Adipocyte (in vitro differentiated cells): ENCODE data around the gene MS4A1.
"Not testable (repeated sequence)": the region's sequence is repeated elsewhere in the genome, so short reads cannot be mapped to it uniquely, and the experiment has no call there.

Experiments used
- DNase-seq: peaks from one replicate; pipeline ENCODE4 v3.0.0-alpha.2; 2015; ENCODE audit warnings: low read depth
- H3K27me3 ChIP-seq: replicated peaks from 2 replicates; pipeline ENCODE4 v1.7.0; 2013; ENCODE audit warnings: mild to moderate bottlenecking, low read length, moderate library complexity; ENCODE audit not compliant: control insufficient read depth, insufficient read depth
- H3K36me3 ChIP-seq: 2 replicates; pipeline ENCODE4 v1.7.0; 2013; ENCODE audit warnings: low read length, mild to moderate bottlenecking, moderate library complexity; ENCODE audit not compliant: control insufficient read depth, insufficient read depth, severe bottlenecking
- H3K4me1 ChIP-seq: 2 replicates; pipeline ENCODE4 v1.7.0; 2013; ENCODE audit warnings: mild to moderate bottlenecking, low read length, moderate library complexity; ENCODE audit not compliant: control insufficient read depth, insufficient read depth
- H3K4me3 ChIP-seq: 2 replicates; pipeline ENCODE4 v1.7.0; 2013; ENCODE audit warnings: mild to moderate bottlenecking, low read length, moderate library complexity
- H3K9ac ChIP-seq: 2 replicates; pipeline ENCODE4 v1.7.0; 2013; ENCODE audit warnings: mild to moderate bottlenecking, low read length, moderate library complexity
- H3K9me3 ChIP-seq: 2 replicates; pipeline ENCODE4 v1.7.0; 2013; ENCODE audit warnings: mild to moderate bottlenecking, low read length, moderate library complexity; ENCODE audit not compliant: control insufficient read depth

MS4A1 gene

DNA sequence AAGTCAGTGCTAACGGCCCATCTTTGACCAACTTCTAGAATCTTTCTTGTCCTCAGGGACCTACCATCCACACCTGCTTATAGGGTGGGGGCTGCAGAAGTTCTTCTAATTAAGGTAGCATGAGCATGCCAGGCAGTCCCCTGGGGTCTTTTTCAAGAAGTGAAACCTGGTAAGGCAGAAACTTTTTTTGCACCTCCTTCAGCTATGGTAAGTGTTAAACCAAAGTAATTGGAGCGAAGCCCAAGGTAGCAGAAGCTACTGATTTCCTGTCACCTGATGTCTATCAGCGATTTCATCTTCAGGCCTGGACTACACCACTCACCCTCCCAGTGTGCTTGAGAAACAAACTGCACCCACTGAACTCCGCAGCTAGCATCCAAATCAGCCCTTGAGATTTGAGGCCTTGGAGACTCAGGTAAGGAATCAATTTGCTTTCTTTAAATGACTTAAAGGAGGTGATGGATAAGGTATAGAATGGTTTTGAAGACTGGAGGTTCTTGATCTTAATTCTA, at the start of gene MS4A1:
TSS of gene MS4A1 (plus strand) at position 317 of the 512 bp plus-strand sequence. CDS start 6,528 bp downstream, outside the sequence.
- Histone ChIP-seq H3K9me3 (no peaks in the 10 kb centered on the region), H3K4me1 (no peaks in the 10 kb centered on the region), H3K36me3 (no peaks in the 10 kb centered on the region), H3K27me3 (no peaks in the 10 kb centered on the region), H3K9ac (no peak within 1 kb of the TSS), H3K4me3 (no peak within 1 kb of the TSS)
- no peak for DNase-seq

DNA sequence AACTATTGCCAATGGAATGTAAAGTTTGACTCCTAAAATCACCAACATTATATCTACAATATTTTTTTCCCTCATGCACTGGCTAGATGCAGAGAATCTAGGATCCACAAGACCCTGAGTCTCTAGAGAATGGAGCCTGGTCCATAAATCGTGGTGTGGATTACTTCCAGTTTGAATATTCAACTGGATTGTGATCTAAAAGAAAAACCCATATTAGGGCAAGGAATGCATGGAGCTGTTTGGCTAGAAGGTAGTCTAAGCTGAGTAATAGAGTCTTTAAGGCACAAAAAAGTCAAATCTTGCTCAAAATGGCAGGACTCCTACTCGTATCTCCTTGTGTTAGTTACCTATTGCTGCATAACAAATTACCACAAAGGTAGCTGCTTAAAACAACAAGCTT, 35.6 kb upstream of the MS4A1 start:
- Histone ChIP-seq H3K27me3 (no peaks in the 10 kb centered on the region), H3K36me3 (no peaks in the 10 kb centered on the region), H3K4me1 (no peaks in the 10 kb centered on the region), H3K9me3 (peaks cover 7% of the 10 kb centered on the region), H3K4me3 (no peak overlapping the region), H3K9ac (no peak overlapping the region)
- no peak for DNase-seq

DNA sequence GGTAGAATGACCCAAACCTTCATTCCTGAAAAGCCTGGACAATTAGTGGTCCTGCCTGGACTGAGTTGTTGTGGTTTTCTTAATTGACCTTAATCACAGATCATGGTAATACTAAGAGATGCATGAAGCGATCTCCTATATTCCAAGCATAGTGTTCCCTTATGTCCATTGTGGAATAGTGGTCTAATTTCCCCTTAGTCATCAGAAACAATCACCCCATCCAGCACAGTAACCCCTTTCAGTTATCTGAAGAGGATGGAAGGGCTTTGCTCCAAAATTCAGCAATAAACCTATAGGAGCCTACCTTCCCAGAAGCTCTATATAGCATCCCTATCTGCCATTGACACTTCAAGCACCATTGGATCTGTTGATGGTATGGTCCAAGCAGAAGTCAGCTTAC, 33.0 kb upstream of the MS4A1 start:
- Histone ChIP-seq H3K27me3 (no peaks in the 10 kb centered on the region), H3K36me3 (no peaks in the 10 kb centered on the region), H3K4me1 (no peaks in the 10 kb centered on the region), H3K4me3 (no peak overlapping the region), H3K9ac (no peak overlapping the region), H3K9me3 (peaks cover 7% of the 10 kb centered on the region)
- no peak for DNase-seq

DNA sequence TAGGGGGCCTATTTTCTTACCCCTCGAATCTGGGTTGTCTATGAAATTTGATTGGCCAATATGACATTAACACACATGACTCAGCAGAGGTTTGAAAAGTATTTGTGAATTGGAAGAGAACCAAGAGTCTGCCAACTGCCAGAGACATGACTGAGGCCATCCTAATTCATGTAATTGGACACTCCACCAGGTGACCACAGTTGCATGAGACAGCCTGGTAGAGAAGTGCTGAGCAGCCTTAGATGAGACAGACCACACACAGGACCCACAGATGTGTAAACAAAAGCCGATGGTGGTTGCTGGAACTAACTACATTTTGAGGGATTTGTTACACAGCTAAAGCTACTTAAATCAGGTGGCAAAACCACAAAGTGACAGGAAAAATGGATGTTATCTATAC, 27.1 kb upstream of the MS4A1 start:
- H3K27me3 ChIP-seq: no peaks in the 10 kb centered on the region
- H3K9ac ChIP-seq: no peak overlapping the region
- H3K9me3 ChIP-seq: no peaks in the 10 kb centered on the region
- no peaks in the 10 kb centered on the region for H3K4me1 ChIP-seq
- no peak for DNase-seq
- no peaks in the 10 kb centered on the region for H3K36me3 ChIP-seq
- H3K4me3 ChIP-seq: no peak overlapping the region

DNA sequence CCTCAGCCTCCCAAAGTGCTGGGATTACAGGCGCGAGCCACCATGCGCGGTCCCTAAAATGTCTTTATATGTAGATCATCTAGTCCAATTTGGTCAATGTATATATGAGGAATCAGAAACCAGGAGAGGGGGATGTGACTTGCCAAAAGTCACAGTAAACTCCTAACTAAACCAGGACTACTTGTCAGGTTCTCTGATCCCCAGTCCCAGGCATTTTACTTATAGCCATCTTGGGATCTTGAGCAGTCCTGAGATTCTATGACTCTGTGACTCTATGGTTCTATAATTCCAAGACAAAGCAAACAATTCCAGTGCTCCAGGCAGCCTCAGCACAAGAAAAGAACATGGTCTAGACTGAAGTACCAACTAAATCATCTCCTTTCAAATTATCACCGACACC, 26.4 kb upstream of the MS4A1 start, which contains the start of gene MS4A5:
TSS of gene MS4A5 (plus strand) at position 301 of the 400 bp plus-strand sequence. CDS start 103 bp downstream, outside the sequence.
- Histone ChIP-seq H3K36me3 (no peaks in the 10 kb centered on the region), H3K4me3 (no peak within 1 kb of the TSS), H3K27me3 (no peaks in the 10 kb centered on the region), H3K9ac (no peak within 1 kb of the TSS), H3K4me1 (no peaks in the 10 kb centered on the region), H3K9me3 (no peaks in the 10 kb centered on the region)
- no peak for DNase-seq

DNA sequence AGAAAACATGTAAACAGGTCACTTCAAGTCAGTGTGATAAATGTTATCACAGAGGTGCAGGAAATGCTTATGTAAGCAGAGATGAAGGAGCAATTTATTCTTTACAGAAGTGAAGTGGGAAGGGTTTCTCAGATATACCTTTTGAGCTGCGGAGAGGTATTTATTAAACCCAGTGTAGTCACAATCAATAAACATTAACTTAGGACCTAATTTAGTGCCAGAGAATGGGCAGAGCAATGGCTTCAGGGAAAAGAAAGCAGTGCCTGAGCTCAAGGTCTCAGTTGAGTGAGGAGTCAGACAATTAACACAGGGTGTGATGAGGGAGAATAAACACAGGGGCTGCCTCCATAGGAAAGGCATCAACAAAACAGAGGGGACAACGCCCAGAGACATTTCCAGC, 24.4 kb upstream of the MS4A1 start:
- Histone ChIP-seq H3K9me3 (no peaks in the 10 kb centered on the region), H3K27me3 (no peaks in the 10 kb centered on the region), H3K4me3 (no peak overlapping the region), H3K9ac (no peak overlapping the region), H3K36me3 (no peaks in the 10 kb centered on the region), H3K4me1 (no peaks in the 10 kb centered on the region)
- DNase-seq: no peak

DNA sequence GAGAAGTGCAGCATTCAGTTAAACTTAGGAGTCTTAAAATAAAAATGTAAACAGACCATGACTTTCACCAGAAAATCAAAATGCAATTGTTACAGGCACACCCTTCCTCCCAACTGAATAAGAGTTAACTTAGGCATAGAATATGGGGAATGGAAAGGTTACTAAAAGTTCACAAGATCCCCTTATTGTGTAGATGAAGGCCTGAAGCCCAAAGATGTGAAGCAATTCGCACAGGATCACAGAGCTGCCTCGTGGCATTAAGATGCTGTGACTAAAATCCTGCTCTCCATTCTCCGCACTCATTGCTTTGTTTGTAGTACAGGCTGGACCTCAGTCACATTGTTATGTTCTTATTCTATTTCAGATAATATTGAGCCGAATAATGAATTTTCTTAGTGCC, 22.2 kb upstream of the MS4A1 start:
- Histone ChIP-seq H3K4me1 (no peaks in the 10 kb centered on the region), H3K27me3 (no peaks in the 10 kb centered on the region), H3K9me3 (no peaks in the 10 kb centered on the region), H3K36me3 (no peaks in the 10 kb centered on the region), H3K9ac (no peak overlapping the region), H3K4me3 (no peak overlapping the region)
- DNase-seq: no peak

DNA sequence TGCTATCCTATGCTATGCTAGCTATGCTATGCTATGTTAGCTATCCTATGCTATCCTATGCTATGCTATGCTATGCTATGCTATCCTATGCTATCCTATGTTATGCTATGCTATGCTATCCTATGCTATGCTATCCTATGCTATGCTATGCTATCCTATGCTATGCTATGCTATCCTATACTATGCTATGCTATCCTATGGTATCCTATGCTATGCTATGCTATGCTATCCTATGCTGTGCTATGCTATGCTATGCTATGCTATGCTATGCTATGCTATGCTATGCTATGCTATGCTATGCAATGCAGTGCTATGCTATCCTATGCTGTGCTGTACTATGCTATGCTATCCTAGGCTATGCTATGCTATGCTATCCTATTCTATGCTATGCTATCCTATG, 8.6 kb upstream of the MS4A1 start:
- Histone ChIP-seq H3K9me3 (no peaks in the 10 kb centered on the region), H3K4me3 (no peak overlapping the region), H3K9ac (no peak overlapping the region), H3K4me1 (no peaks in the 10 kb centered on the region), H3K27me3 (no peaks in the 10 kb centered on the region), H3K36me3 (no peaks in the 10 kb centered on the region)
- DNase-seq: no peak

DNA sequence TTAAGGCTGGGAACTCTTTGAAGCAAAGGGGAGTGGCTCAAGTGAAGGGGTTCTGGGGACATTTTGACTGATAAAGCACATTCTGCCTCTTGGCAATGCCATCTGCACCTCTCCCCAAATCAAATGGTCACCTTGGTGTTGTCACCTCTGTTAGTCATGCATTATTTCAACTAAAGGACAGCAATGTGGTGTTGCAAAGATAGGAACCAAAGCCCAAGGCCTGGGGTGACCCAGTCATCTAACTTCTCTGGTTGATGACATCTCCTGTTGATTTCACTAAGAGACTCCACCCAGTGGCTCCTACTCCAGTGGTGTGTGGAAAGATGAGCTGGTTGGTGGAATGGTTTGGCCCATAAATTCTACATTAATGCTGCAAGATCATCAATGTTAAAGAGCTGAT, 7.8 kb upstream of the MS4A1 start:
- Histone ChIP-seq H3K4me3 (no peak overlapping the region), H3K9me3 (no peaks in the 10 kb centered on the region), H3K4me1 (no peaks in the 10 kb centered on the region), H3K27me3 (no peaks in the 10 kb centered on the region), H3K9ac (no peak overlapping the region), H3K36me3 (no peaks in the 10 kb centered on the region)
- DNase-seq: no peak

DNA sequence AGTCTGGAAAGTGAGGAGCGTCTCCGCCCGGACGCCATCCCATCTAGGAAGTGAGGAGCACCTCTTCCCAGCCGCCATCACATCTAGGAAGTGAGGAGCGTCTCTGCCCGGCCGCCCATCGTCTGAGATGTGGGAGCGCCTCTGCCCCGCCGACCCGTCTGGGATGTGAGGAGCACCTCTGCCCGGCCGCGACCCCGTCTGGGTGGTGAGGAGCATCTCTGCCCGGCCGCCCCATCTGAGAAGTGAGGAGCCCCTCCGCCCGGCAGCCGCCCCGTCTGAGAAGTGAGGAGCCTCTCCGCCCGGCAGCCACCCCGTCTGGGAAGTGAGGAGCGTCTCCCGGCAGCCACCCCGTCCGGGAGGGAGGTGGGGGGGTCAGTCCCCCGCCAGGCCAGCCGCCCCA, 4.5 kb upstream of the MS4A1 start:
- H3K4me1 ChIP-seq, DNase-seq, H3K9ac ChIP-seq: not testable (repeated sequence)

DNA sequence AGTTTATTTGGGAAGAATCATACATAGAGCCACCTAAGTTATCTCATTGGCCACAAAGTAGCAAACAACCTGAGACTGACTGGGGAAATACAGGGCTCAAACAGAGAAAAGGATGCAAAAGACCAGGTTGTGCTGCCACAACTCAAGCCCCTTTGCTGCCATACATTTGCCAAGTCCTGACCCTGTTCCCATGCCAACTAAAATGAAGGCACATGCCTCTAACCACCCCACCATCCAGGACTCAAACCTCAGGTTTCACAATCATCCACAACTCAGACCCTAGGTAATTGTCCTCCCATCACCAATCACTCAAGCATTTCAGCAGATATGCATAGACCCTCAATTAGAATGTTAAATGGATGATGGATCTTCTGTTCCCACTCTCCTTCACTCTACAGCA, 1.4 kb upstream of the MS4A1 start:
- H3K36me3 ChIP-seq: no peaks in the 10 kb centered on the region
- no peak overlapping the region for H3K9ac ChIP-seq
- DNase-seq: no peak

More for the DNA sequence above, 4.5 kb upstream of the MS4A1 start:
- H3K36me3 ChIP-seq, H3K4me3 ChIP-seq, H3K27me3 ChIP-seq, H3K9me3 ChIP-seq: not testable (repeated sequence)

DNA sequence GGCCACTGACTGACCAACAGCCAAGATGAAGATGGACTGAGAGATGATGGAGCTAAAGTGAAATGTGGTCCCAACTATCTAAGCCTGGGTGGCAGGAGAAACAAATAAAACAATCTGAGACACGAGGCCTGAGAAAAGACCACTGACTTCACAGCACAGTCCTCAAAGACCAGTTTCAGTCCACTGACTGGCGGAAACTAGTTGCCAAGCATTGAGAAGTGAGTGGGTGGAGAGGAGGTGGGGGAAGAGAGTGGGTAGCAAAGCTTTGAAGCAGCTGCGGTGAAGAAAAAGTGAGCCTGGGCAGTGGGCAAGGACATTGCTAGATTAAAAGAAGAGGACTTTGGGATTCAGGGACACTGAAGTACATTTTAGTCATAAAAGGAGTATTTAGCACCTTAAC, 1.9 kb downstream of the MS4A1 start:
- no peaks in the 10 kb centered on the region for H3K36me3 ChIP-seq
- no peak for DNase-seq
- no peaks in the 10 kb centered on the region for H3K27me3 ChIP-seq
- H3K9me3 ChIP-seq: no peaks in the 10 kb centered on the region
- no peak overlapping the region for H3K4me3 ChIP-seq
- H3K4me1 ChIP-seq: no peaks in the 10 kb centered on the region
- no peak overlapping the region for H3K9ac ChIP-seq

More for the DNA sequence above, 1.4 kb upstream of the MS4A1 start:
- H3K4me1 ChIP-seq: no peaks in the 10 kb centered on the region
- no peaks in the 10 kb centered on the region for H3K27me3 ChIP-seq
- no peak overlapping the region for H3K4me3 ChIP-seq
- H3K9me3 ChIP-seq: no peaks in the 10 kb centered on the region
